Body of pancreas (tissue), 4 donors: Measurements from ENCODE around the gene SNRNP200.

Experiments used
- CTCF ChIP-seq, 7 experiments: fragments of 450-650 bp in 4 of 7; fragments of 200-600 bp in 3 of 7; sonication (generic) in 3 of 7; IDR thresholded peaks; one replicate each; pipeline ENCODE4 v1.5.1; 2016 to 2019; ENCODE audit warnings: antibody characterized with exemption in 7 of 7
- POLR2A ChIP-seq, 3 donors: fragments of 450-650 bp; IDR thresholded peaks; one replicate each; pipeline ENCODE4 v1.6.1; 2016; ENCODE audit warnings: antibody characterized with exemption in 3 of 3, mild to moderate bottlenecking in 2 of 3

- no peak for TF ChIP-seq CTCF (IDR thresholded peaks at IDR 0.05)
- TF ChIP-seq POLR2A (IDR thresholded peaks at IDR 0.05): no peak
These were observed 65.5 kb downstream of the SNRNP200 start for GRCh38 chr2:96239745-96240264.
